Body of pancreas (tissue), 4 donors: ENCODE results near the gene ZFAND2A. TPM values are rescaled to one million over a fixed set of nuclear protein-coding genes. Genes with fewer than 3 reads are reported as not detected.
A peak's percentile ranks its signal among the peaks of the same experiment; 100 is the strongest.

Experiments used
- ATAC-seq: fragments of 150-250 bp; one replicate; pipeline ENCODE4 v1.9.1; 2016
- DNase-seq, 4 donors: peaks; one replicate each; pipeline ENCODE4 v3.0.0-alpha.2; 2019
- H3K27ac ChIP-seq, 4 donors: fragments of 200-600 bp; sonication (generic); 1 replicate in 3 of 4; 2 replicates in 1 of 4; pipeline versions ENCODE4 v1.5.1 to v1.6.1; 2016 to 2019; ENCODE audit warnings: mild to moderate bottlenecking in 1 of 4, mixed read lengths in 1 of 4, moderate library complexity in 1 of 4
- H3K27me3 ChIP-seq, 2 donors: fragments of 200-600 bp; sonication (generic); one replicate each; pipeline ENCODE4 v1.6.0; 2016; ENCODE audit warnings: mild to moderate bottlenecking in 1 of 2
- H3K36me3 ChIP-seq, 2 donors: fragments of 200-600 bp; sonication (generic); replicated peaks in 1 of 2; 2 replicates each; pipeline ENCODE4 v1.5.1; 2016; ENCODE audit warnings: low read depth in 2 of 2; ENCODE audit not compliant: insufficient read depth in 1 of 2
- H3K4me1 ChIP-seq: fragments of 200-600 bp; sonication (generic); one replicate; pipeline ENCODE4 v1.6.0; 2016
- H3K4me3 ChIP-seq, 2 donors: fragments of 200-600 bp; sonication (generic); 1 replicate in 1 of 2; 2 replicates in 1 of 2; pipeline ENCODE4 v1.5.1; 2016 to 2019
- H3K9me3 ChIP-seq, 3 donors: fragments of 200-600 bp; sonication (generic); 1 replicate in 2 of 3; 2 replicates in 1 of 3; pipeline ENCODE4 v1.5.1; 2016
- POLR2A ChIP-seq, 3 donors: fragments of 450-650 bp; IDR thresholded peaks; one replicate each; pipeline ENCODE4 v1.6.1; 2016; ENCODE audit warnings: antibody characterized with exemption in 3 of 3, mild to moderate bottlenecking in 2 of 3
- WGBS, 2 donors: methylation state at CpG; one replicate each; pipeline ENCODE4 v1.1.5; 2017; 5-methylcytosine and 5-hydroxymethylcytosine counted together
- intact Hi-C: fragments of 100-400 bp; cut with DNase I; formaldehyde crosslinking; loops from one replicate; pipeline ENCODE4 v1.15.1; 2023
- total RNA-seq, 2 donors: library from RNA; depleted of rRNA; stranded (reverse); fragments of >200 nt; gene quantifications; one replicate each; pipeline ENCODE4 v1.1.0, GENCODE V29; 2016
- TF ChIP-seq, protein P1 (sequence below), 7 experiments: fragments of 450-650 bp in 4 of 7; fragments of 200-600 bp in 3 of 7; sonication (generic) in 3 of 7; IDR thresholded peaks; one replicate each; pipeline ENCODE4 v1.5.1; 2016 to 2019; ENCODE audit warnings: antibody characterized with exemption in 7 of 7

ZFAND2A gene
- total RNA-seq, 2 donors from 2014 or later = 15.6 to 17.8 TPM

DNA sequence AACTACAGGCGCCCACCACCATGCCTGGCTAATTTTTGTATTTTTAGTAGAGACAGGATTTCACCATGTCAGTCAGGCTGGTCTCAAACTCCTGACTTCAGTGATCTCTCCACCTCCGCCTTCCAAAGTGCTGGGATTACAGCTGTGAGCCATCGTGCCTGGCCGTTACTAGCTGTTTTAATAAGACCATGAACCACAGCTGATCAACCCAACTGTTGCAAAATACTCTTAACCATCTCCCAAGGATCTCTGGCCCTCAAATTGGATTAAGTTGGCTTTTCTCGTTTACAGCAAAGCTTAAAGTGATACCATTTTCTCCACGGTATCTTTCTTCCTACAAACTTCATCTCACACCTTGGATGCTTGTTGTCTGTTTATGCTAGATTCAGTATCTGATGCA lies 18.3 kb downstream of the ZFAND2A start:
- Histone ChIP-seq H3K9me3 (no peaks in the 10 kb centered on the region), H3K4me1 (peaks cover 13% of the 10 kb centered on the region), H3K27me3 (no peaks in the 10 kb centered on the region), H3K4me3 (no peak overlapping the region), H3K27ac (no peak overlapping the region), H3K36me3 (no peaks in the 10 kb centered on the region)
- TF ChIP-seq, protein P1, sequence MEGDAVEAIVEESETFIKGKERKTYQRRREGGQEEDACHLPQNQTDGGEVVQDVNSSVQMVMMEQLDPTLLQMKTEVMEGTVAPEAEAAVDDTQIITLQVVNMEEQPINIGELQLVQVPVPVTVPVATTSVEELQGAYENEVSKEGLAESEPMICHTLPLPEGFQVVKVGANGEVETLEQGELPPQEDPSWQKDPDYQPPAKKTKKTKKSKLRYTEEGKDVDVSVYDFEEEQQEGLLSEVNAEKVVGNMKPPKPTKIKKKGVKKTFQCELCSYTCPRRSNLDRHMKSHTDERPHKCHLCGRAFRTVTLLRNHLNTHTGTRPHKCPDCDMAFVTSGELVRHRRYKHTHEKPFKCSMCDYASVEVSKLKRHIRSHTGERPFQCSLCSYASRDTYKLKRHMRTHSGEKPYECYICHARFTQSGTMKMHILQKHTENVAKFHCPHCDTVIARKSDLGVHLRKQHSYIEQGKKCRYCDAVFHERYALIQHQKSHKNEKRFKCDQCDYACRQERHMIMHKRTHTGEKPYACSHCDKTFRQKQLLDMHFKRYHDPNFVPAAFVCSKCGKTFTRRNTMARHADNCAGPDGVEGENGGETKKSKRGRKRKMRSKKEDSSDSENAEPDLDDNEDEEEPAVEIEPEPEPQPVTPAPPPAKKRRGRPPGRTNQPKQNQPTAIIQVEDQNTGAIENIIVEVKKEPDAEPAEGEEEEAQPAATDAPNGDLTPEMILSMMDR (IDR thresholded peaks at IDR 0.05) = no peak
- no peak for TF ChIP-seq POLR2A (IDR thresholded peaks at IDR 0.05)
- intact Hi-C loops = no loop called here
- DNase-seq (no peak), ATAC-seq (no peak)
- 76 to 80% methylated on average over 6 of the region's 6 CpGs for WGBS, 2 donors

DNA sequence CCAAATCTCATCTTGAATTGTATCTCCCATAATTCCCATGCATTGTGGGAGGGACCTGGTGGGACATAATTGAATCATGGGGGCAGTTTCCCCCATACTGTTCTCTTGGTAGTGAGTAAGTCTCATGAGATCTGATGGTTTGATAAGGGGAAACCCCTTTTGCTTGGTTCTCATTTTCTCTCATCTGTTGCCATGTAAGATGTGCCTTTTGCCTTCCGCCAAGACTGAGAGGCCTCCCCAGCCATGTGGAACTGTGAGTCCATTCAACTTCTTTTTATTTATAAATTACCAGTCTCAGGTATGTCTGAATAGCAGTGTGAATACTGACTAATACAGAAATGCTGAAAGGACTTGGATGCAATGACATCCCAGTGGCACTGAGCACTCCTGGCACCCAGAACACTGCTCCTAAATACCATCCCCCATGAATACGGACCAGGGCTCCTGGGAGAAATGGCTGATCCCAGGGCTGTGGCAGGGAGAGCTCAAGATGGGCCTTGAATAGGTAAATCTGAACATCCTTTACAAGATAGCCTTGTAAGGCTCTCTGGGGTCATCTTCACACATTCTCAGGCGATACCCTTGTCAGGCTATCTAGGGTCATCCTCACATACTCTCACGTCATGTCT lies 19.4 kb downstream of the ZFAND2A start:
- Histone ChIP-seq H3K36me3 (no peaks in the 10 kb centered on the region), H3K27ac (no peak overlapping the region), H3K4me1 (peaks cover 14% of the 10 kb centered on the region), H3K27me3 (no peaks in the 10 kb centered on the region), H3K4me3 (no peak overlapping the region), H3K9me3 (no peaks in the 10 kb centered on the region)
- ATAC-seq = no peak
- WGBS, 2 donors = 89 to 92% methylated on average over 4 of the region's 4 CpGs
- TF ChIP-seq POLR2A (IDR thresholded peaks at IDR 0.05) = no peak
- intact Hi-C loops = no loop called here
- no peak for DNase-seq

DNA sequence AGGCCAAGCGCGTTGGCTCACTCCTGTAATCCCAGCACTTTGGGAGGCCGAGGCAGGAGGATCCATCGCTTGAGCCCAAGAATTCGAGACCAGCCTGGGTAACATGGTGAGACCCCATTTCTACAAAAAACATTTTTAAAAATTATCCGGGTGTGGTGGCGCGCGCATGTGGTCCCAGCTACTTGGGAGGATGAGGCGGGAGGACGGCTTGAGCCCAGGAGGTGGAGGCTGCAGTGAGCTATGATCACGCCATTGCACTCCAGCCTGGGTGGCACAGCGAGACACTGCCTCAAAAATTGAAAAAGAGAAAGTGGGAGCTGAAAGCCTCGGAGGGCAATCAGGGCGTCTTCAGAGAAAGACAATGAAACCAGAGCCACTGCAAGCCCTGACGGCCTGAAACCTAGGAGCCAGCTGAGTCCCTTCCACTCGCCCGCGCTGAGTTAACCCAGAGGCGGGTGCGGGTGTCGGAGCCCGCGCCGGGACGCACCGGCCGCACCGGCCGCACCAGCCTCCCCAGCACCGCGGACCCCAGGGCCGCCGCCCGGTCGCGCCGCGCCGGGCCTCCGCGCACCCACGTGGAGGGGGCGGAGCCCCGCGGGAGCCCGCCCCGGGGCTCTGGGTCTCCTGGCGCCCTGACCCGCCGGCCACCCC lies 22.4 kb downstream of the ZFAND2A start:
- TF ChIP-seq, protein P1 (IDR thresholded peaks at IDR 0.05) = no peak
- TF ChIP-seq POLR2A (IDR thresholded peaks at IDR 0.05) = peak in 1 of 3 donors; percentile 2
- Histone ChIP-seq H3K27ac (peak overlapping the region; percentile 63 to 85 (median 72)), H3K4me3 (peak overlapping the region; percentile 81 to 100), H3K36me3 (no peaks in the 10 kb centered on the region), H3K4me1 (peaks cover 14% of the 10 kb centered on the region), H3K27me3 (no peaks in the 10 kb centered on the region), H3K9me3 (no peaks in the 10 kb centered on the region)
- WGBS, 2 donors = 9 to 28% methylated on average over 15 to 29 of the region's 51 CpGs
- DNase-seq (no peak), ATAC-seq (peak; percentile 76)
- intact Hi-C loops = loop anchor here (10.0 kb wide), 1 partner anchor 53 kb away; the partner anchor contains the start of gene GPER1

DNA sequence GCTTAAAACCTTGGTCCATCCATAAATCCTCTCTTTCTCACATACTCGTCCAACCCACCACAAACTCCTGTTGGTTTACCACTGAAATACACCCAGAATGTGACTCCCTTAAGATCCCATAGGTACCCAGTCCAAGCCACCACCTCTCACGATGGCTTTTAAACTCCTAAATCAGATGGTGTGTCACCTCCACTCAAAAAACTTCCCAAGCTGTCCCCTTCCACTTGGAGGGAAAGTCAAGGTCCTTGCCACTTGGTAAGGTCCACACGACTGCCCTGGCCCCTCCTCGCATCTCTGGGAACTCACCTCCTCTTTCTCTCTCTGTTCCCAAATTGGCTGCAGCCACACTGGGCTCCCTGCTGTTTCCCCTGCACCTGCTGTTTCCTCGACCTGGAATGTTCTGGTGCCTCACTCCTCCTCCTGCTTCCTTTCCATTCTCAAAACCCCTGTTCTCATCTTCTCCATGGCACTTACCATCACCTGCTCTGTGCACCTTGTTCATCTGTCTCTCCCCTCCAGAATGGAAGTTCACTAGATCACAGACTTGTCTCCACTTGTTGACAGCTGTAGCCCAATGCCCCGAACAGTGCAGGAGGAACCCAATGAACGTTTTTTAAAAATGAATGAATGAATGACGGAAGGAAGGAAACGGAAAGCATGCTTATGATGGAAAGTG lies 23.0 kb downstream of the ZFAND2A start:
- no peak for ATAC-seq
- TF ChIP-seq, protein P1 (IDR thresholded peaks at IDR 0.05) = no peak
- no peak for TF ChIP-seq POLR2A (IDR thresholded peaks at IDR 0.05)
- H3K27me3 ChIP-seq = no peaks in the 10 kb centered on the region

DNA sequence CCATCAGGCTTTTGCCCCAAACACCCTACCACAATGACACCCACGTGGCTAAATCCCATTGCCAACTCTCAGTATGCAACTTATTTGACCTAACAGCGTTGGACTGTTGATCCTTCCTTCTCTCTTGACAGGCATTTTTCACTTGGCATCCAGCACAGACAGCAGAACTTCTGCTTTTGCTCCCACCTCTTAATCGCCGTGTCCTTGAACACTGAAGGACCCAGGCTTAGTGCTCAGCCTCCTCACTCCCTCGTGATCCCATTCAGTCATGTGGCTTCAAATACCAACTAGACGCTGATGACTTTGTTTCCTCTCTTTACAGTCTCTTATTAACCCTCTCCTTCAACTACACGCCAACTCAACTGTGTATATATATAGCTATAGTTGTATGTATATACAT lies 25.0 kb downstream of the ZFAND2A start:
- ATAC-seq = no peak
- no peaks in the 10 kb centered on the region for H3K36me3 ChIP-seq
- WGBS, 2 donors = 52 to 60% methylated on average over 7 of the region's 7 CpGs
- no peak for DNase-seq
- TF ChIP-seq, protein P1 (IDR thresholded peaks at IDR 0.05) = no peak
- TF ChIP-seq POLR2A (IDR thresholded peaks at IDR 0.05) = no peak
- H3K27ac ChIP-seq = no peak overlapping the region
- H3K9me3 ChIP-seq = no peaks in the 10 kb centered on the region
- H3K4me3 ChIP-seq = no peak overlapping the region
- H3K27me3 ChIP-seq = no peaks in the 10 kb centered on the region
- intact Hi-C loops = loop anchor here (5.0 to 10.0 kb wide), 2 partner anchors 32 to 50 kb away; partner anchors contain the start of gene GPER1
- peaks cover 18% of the 10 kb centered on the region for H3K4me1 ChIP-seq

More for the DNA sequence above, 23.0 kb downstream of the ZFAND2A start:
- Histone ChIP-seq H3K9me3 (no peaks in the 10 kb centered on the region), H3K27ac (peak overlapping the region in 1 of 4 donors; percentile 85), H3K4me3 (peak overlapping the region; percentile 81 to 100), H3K4me1 (peaks cover 14% of the 10 kb centered on the region), H3K36me3 (no peaks in the 10 kb centered on the region)
- intact Hi-C loops = loop anchor here (10.0 kb wide), 1 partner anchor 52 kb away; the partner anchor contains the start of gene GPER1
- no peak for DNase-seq
- WGBS, 2 donors = 12 to 13% methylated on average over 9 of the region's 9 CpGs
